T-helper 2 cell (primary cell): ENCODE results near the gene HERC6.
"Not testable (repeated sequence)": the region's sequence is repeated elsewhere in the genome, so short reads cannot be mapped to it uniquely, and the experiment has no call there.

Experiments
- DNase-seq, 5 experiments: peaks; one replicate each; pipeline versions ENCODE4 v3.0.0 to v3.0.0-alpha.2; 2012 to 2022

The HERC6 gene

DNA sequence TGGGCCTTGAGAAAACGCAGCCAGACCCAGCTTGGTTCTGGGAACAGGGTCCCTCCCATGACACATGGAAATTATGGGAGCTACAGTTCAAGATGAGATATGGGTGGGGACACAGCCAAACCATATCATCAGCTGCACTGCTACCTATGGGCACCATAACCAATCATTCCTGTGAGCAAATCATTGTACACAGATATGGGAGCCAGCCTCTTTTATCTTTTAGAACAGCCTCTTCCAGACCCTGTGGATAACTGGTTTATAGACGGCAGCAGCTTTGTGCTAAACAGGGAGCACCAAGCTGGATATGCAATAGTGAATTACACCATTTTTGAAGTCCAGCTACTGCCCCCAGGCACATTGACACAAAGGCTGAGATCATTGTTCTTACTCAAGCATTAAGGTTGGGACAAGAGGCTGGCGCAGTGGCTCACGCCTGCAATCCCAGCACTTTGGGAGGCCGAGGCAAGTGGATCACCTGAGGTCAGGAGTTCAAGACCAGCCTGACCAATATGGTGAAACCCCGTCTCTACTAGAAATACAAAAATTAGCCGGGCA is 69.6 kb downstream of the HERC6 start:
- DNase-seq = not testable (repeated sequence)

- no peak for DNase-seq
Measured at GRCh38 chr4:88448889-88449288, 70.2 kb downstream of the HERC6 start.

DNA sequence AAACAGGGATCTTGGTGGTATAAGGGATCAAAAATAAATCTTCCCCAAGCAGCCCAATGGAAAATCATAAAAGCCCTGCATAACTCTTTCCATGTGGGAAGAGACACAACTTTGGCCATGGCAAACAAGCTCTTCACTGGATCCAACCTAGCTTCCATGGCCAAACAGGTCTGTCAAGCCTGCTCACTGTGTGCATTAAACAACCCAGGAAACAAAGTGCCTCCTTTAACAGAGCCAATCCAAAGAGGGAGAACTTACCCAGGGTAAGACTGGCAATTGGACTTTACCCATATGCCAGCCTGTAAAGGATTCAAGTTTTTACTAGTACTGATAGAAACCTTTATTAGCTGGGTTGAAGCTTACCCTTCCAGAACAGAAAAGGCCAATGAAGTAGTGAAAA is 70.6 kb downstream of the HERC6 start:
- DNase-seq = no peak

DNA sequence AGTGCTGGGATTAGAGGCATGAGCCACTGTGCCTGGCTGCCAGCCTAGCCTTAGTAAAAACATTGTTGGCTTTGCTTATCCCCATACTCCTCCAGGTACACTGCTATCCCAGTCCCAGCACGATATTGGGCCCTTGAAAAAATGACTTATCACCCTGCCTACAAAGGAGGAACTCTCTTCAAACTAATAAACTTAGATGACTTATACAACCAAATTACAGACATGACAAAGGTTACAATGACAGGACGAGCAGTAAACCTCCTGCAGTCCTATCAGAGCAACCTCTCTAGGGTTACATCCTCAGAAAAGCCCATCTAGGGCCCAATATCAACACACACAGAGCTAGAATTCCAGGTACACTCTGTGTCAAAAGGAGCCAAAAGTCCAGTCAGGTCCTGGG is 72.6 kb downstream of the HERC6 start:
- no peak for DNase-seq

DNA sequence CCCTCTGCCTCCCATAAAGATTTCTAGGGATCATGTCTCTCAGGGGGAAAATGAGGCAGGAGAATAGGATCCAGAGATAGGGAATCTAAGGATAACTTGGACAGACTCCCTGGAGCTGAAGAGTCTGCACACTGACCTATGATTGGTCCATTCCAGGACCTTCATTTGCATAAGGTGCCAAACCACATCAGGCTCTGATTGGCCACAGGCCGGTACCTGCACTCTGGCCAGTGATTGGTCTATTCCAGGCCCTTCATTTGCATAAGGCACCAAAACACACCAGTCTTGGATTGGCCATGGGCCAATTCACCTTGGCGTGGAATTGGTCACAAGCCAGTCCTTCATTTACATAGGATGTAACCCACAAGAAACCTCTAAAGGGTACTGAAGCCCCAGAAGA is 74.3 kb downstream of the HERC6 start:
- no peak for DNase-seq

DNA sequence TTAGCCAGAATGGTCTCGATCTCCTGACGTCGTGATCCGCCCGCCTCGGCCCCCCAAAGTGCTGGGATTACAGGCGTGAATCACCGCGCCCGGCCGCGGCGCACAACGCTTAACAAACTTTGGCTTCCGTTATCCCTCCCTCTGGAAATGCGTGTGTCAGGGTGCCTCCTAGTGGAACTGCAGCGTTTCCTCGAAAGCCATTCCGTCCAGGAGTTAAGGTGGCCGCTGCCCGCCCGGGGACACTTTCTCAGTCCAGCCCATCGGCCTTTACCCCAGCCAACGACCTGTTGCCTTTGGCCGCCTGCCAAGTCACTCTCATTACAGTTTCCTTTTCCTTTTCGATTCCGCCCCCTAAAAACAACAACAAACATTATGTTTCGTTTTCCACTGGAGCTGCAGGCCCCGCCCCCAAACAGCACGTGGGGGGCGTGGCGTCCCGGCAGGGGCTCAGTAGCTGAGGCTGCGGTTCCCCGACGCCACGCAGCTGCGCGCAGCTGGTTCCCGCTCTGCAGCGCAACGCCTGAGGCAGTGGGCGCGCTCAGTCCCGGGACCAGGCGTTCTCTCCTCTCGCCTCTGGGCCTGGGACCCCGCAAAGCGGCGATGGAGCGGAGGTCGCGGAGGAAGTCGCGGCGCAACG is 78.1 kb downstream of the HERC6 start, which contains the start of gene HERC5:
Gene HERC5, plus strand, starts transcription at position 450 of the 637 bp plus-strand sequence. Its CDS starts 151 bp downstream, at position 601.
- DNase-seq = peak; percentile 78 to 96 (median 88)

DNA sequence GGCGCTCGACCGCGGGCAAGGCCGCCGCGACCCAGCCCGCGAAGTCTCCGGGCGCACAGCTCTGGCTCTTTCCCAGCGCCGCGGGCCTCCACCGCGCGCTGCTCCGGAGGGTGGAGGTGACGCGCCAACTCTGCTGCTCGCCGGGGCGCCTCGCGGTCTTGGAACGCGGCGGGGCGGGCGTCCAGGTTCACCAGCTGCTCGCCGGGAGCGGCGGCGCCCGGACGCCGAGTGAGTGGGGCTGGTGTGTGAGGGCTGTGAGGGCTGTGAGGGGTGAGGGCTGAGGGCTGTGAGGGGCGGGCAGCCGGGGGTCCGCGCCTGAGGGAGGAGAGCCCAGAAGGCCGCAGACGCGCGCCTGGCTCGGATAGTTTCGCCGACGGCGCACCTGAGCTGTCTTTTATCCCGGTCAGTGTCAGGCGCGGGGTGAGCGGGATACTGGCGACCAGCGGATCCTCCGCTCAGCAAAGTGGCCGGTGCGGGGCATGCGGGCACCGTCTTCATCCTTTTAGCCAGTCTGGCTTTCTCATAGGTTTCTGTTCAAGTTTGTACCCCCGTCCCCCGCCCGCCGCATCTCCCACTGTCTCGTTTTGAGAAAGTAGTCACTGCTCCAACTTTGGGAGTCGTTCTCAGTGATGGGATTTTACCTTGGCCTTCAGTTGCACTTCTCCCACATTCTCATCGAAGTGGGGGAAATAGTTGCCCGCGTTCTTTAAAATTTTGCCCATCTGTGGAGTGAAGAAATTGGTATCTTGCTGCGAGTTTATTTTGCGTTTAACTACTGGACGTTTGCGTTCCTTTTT is 78.9 kb downstream of the HERC6 start:
- DNase-seq = peak in 1 of 5 experiments; percentile 62

DNA sequence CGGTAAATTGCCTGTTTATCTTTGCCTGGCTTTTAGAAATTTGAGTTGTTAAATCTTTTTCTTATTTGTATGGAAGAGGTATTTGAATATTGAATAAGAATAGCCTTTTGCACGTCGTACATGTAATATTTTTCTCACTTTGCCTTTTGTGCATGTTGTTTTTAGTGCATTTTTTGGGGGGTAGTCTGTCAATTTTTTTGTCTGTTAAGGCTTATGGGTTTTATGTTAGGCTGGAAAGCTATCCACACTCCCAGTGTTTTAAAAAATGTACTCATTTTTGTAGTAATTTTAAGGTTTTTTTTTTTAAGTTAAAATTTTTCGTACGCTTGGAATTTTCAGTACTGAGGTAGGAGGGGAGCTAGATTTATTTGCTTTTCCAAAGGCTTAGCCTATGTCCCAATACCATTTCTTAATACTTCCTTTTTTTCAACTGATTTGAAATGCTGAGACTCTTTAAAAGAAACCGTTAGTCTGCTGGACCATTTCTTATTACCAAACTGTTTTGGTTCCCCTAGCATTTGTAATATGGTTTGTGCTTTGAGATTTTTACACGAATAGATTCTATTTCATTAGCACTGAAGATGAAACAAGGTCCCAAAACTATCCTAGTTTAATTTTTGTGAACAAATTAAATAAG is 79.6 kb downstream of the HERC6 start:
- no peak for DNase-seq

- peak in 1 of 5 experiments; percentile 63 for DNase-seq
Measured at GRCh38 chr4:88465653-88466192, 87.1 kb downstream of the HERC6 start.

DNA sequence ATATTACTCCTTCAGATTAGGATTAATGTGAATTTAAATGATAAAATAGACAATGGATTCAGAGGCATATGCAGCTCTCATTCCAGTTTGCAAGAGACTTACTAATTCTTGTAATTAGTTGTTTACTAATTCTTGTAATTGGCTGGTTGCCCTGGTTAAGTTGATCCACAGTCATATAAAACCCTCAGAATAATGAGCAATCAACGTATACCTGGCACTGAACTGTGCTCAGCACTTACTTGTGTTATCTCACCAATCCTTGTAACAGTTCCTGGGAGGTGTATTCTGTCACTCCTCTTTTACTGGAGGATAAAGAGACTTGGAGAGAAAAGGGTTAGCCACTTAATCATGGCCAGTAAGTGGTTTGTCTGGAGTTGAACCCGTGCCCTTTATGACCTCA is 88.7 kb downstream of the HERC6 start:
- DNase-seq = peak in 1 of 5 experiments; percentile 13

- no peak for DNase-seq
Measured at GRCh38 chr4:88477229-88477860, 98.7 kb downstream of the HERC6 start.

DNA sequence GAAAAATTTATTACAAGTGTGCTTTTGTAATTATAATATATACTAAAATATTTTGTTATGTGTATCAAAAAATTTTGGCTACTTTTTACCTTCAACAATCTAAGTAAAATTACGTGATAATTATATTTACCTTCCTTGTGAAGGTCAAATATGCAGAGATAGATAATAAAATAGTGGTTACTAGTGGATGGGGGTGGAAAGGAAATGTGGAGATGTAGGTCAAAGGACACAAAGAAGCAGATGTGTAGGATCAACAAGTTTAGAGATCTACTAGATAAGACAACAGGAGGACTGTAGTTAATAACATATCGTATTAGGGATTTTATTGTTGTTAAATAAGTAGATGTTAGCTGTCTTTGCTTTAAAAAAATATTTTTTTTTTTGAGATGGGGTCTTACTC is 99.6 kb downstream of the HERC6 start:
- DNase-seq = no peak

DNA sequence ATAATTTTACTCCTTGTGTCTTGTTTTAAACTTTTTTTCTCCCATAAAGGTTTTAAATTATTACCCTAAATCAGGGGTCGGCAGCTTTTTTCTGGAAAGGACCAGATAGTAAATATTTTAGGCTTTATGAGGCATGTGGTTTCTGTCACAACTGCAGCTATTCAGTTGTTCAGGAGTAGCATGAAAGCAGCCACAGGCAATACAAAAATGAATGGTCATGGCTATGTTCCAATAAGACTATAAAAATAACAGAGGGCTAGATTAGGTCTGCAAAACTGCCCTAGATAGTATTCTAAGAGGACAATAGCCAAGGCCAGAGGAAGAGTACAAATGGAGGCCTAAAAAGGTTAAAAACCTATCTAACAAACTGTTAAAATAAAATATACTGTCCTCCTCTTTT is 102.9 kb downstream of the HERC6 start:
- DNase-seq = no peak

- peak in 1 of 5 experiments; percentile 66 for DNase-seq
Measured at GRCh38 chr4:88489100-88489761, 110.6 kb downstream of the HERC6 start.
